NCI-H1417 (cell line): ENCODE results near the gene SPIRE1.
"Not testable (repeated sequence)": the region's sequence is repeated elsewhere in the genome, so short reads cannot be mapped to it uniquely, and the experiment has no call there.

Experiments
- DNase-seq, 3 experiments: peaks; one replicate each; lab custom pipeline; 2025; lab: John Stamatoyannopoulos, UW

The SPIRE1 gene

GRCh38 chr18:12598181-12598930, 59.6 kb downstream of the SPIRE1 start:
- DNase-seq: no peak

- DNase-seq: no peak
Observed at GRCh38 chr18:12597760-12598159, 60.1 kb downstream of the SPIRE1 start.

GRCh38 chr18:12595571-12596255, 62.2 kb downstream of the SPIRE1 start:
- no peak for DNase-seq

- no peak for DNase-seq
Observed at GRCh38 chr18:12593866-12594265, 64.0 kb downstream of the SPIRE1 start.

- no peak for DNase-seq
Observed at GRCh38 chr18:12592597-12593127, 65.2 kb downstream of the SPIRE1 start.

GRCh38 chr18:12589448-12589847, 68.5 kb downstream of the SPIRE1 start:
- DNase-seq: no peak

GRCh38 chr18:12586956-12587355, 71.0 kb downstream of the SPIRE1 start:
- DNase-seq: no peak

GRCh38 chr18:12585218-12585617, 72.7 kb downstream of the SPIRE1 start:
- no peak for DNase-seq

GRCh38 chr18:12580630-12581342, 77.1 kb downstream of the SPIRE1 start:
- DNase-seq: no peak

- no peak for DNase-seq
Observed at GRCh38 chr18:12579775-12580174, 78.1 kb downstream of the SPIRE1 start.

- no peak for DNase-seq
Observed at GRCh38 chr18:12577848-12578247, 80.1 kb downstream of the SPIRE1 start.

GRCh38 chr18:12574494-12575185, 83.3 kb downstream of the SPIRE1 start:
- no peak for DNase-seq

GRCh38 chr18:12571630-12572029, 86.3 kb downstream of the SPIRE1 start:
- DNase-seq: no peak

GRCh38 chr18:12569791-12570190, 88.1 kb downstream of the SPIRE1 start:
- no peak for DNase-seq

GRCh38 chr18:12567849-12568248, 90.1 kb downstream of the SPIRE1 start:
- no peak for DNase-seq

GRCh38 chr18:12564861-12565260, 93.0 kb downstream of the SPIRE1 start:
- DNase-seq: no peak

GRCh38 chr18:12564378-12564777, 93.5 kb downstream of the SPIRE1 start:
- DNase-seq: no peak

GRCh38 chr18:12560600-12560999, 97.3 kb downstream of the SPIRE1 start:
- DNase-seq: not testable (repeated sequence)

GRCh38 chr18:12559319-12559718, 98.6 kb downstream of the SPIRE1 start:
- no peak for DNase-seq

- DNase-seq: no peak
Observed at GRCh38 chr18:12556946-12557806, 100.7 kb downstream of the SPIRE1 start.

- DNase-seq: no peak
Observed at GRCh38 chr18:12554796-12555388, 103.0 kb downstream of the SPIRE1 start.
